Cardiac muscle cell (in vitro differentiated cells and primary cell): ENCODE measurements around the gene ACSBG1. TPM values are rescaled to one million over a fixed set of nuclear protein-coding genes. Genes with fewer than 3 reads are reported as not detected.
A peak's percentile ranks its signal among the peaks of the same experiment; 100 is the strongest.

Experiments used
- DNase-seq, 2 donors: peaks; one replicate each; pipeline versions ENCODE4 v3.0.0 to v3.0.0-alpha.2; 2010 to 2017; ENCODE audit warnings: low read depth in 1 of 2, low spot score in 1 of 2
- H3K27ac ChIP-seq: fragments of 200-600 bp; sonication (generic); 2 replicates; pipeline ENCODE4 v1.5.1; 2016
- H3K27me3 ChIP-seq: fragments of 200-600 bp; sonication (generic); 2 replicates; pipeline ENCODE4 v1.6.0; 2016; ENCODE audit warnings: control low read depth
- H3K36me3 ChIP-seq: fragments of 200-600 bp; sonication (generic); 2 replicates; pipeline ENCODE4 v1.5.1; 2016; ENCODE audit warnings: control low read depth
- H3K4me1 ChIP-seq: fragments of 200-600 bp; sonication (generic); 2 replicates; pipeline ENCODE4 v1.8.1; 2017; ENCODE audit warnings: low read depth, mild to moderate bottlenecking, mixed run types
- H3K4me3 ChIP-seq: fragments of 200-600 bp; sonication (generic); 2 replicates; pipeline ENCODE4 v1.5.1; 2016; ENCODE audit warnings: mild to moderate bottlenecking
- H3K9me3 ChIP-seq: fragments of 200-600 bp; sonication (generic); 2 replicates; pipeline ENCODE4 v1.5.1; 2017; ENCODE audit warnings: low read depth, mild to moderate bottlenecking, control low read depth
- polyA plus RNA-seq: library from polyadenylated mRNA; unstranded; fragments of >200 nt; fragmentation: Nextera tagmentation; extraction: Ambion mirVana; gene quantifications from 2 replicates; pipeline ENCODE4 v1.2.1, GENCODE V29; 2016
- total RNA-seq: library from RNA; depleted of rRNA; stranded (reverse); fragments of >200 nt; gene quantifications from 2 replicates; pipeline ENCODE4 v1.2.3, GENCODE V29; 2016
- TF ChIP-seq, protein P1 (sequence below): IDR thresholded peaks from 2 replicates; pipeline ENCODE4 v1.5.1; 2012; ENCODE audit warnings: low read depth, mild to moderate bottlenecking, low read length

ACSBG1 gene
- total and polyA plus RNA-seq, 2 experiments from 2014 or later = 0.13 to 0.24 TPM

DNA sequence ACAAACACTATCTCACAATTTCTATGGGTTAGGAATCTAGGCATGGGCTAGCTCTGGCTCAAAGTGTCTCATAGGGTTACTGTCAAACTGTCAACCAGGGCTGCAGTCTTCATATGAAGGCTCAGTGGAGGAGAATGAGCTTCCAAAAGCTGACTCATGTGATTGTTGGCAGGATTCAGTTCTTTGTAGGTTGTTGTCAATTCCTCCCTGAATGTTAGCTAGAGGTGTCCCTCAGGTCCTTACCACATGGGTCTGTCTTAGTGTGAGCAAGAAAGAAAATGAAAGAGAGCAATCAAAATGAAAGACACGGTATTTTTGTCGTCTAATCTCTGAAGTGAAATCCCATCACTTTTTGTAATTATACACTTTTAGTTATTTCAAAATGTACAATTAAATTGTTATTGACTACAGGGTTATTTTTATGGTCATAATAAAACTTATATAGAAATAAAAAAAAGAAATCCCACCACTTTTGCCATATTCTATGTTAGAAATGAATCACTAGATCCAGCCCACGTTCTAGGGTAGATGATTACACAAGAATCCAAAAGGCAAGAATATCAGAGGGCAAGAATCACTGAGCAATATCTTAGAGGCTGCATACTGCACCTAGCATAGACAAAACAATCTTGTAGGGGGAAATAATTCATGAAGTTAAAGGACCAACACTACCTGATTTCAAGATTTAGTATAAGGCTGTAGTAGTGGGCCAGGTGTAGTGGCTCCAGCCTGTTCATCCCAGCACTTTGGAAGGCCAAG is 8.4 kb downstream of the ACSBG1 start:
- Histone ChIP-seq H3K9me3 (no peaks in the 10 kb centered on the region), H3K4me1 (peaks cover 12% of the 10 kb centered on the region), H3K4me3 (no peak overlapping the region), H3K36me3 (no peaks in the 10 kb centered on the region), H3K27me3 (no peaks in the 10 kb centered on the region), H3K27ac (no peak overlapping the region)
- TF ChIP-seq, protein P1, sequence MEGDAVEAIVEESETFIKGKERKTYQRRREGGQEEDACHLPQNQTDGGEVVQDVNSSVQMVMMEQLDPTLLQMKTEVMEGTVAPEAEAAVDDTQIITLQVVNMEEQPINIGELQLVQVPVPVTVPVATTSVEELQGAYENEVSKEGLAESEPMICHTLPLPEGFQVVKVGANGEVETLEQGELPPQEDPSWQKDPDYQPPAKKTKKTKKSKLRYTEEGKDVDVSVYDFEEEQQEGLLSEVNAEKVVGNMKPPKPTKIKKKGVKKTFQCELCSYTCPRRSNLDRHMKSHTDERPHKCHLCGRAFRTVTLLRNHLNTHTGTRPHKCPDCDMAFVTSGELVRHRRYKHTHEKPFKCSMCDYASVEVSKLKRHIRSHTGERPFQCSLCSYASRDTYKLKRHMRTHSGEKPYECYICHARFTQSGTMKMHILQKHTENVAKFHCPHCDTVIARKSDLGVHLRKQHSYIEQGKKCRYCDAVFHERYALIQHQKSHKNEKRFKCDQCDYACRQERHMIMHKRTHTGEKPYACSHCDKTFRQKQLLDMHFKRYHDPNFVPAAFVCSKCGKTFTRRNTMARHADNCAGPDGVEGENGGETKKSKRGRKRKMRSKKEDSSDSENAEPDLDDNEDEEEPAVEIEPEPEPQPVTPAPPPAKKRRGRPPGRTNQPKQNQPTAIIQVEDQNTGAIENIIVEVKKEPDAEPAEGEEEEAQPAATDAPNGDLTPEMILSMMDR = no peak
- no peak for DNase-seq

DNA sequence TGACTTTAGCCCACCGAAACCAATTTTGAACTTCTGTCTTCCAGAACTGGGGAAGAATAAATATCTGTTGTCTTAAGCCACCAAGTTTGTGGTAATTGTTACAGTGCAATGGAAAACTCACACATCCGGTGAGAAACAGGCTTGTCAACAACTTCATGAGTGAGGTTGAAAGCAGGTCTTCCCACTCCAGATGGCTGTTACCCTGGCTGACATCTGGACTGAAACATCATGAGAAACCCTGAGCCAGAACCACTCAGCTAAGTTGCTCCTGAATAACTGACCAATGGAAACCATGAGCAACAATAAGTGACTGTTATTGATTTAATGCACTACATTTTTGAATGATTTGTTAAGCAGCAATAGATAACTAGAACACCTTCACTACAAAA is 10.3 kb downstream of the ACSBG1 start:
- DNase-seq = peak in 1 of 2 donors; percentile 40
- Histone ChIP-seq H3K27ac (peak overlapping the region; percentile 13), H3K9me3 (no peaks in the 10 kb centered on the region), H3K36me3 (no peaks in the 10 kb centered on the region), H3K4me3 (no peak overlapping the region), H3K27me3 (no peaks in the 10 kb centered on the region), H3K4me1 (peaks cover 12% of the 10 kb centered on the region)
- TF ChIP-seq, protein P1 = no peak

DNA sequence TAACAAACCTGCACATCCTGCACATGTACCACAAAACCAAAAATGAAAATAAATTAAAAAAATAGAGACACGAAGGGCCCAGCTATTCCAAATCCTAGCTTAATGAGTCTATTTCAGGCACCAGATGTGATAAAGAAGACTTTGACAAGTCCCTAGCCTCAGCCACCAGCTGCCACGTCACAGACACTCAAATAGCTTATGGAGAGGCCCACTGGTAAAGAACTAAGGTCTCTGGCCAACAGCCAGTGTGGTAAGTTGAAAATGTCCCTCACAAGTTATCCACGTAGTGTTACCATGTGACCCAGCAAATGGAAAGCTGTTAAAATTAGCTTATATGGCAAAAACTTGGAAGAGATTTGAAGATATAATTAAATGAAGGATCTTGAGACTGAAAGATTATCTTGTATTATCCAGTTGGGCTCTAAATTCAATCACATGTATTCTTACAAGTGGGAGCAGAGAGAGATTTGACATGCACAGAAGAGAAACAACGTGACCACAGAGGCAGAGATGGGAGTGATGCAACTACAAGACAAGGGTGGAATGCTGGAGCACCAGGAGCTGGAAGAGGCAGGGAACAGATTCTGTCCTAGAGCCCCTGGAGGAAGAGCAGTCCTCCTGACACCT is 10.9 kb downstream of the ACSBG1 start:
- Histone ChIP-seq H3K4me1 (peaks cover 12% of the 10 kb centered on the region), H3K36me3 (no peaks in the 10 kb centered on the region), H3K27ac (peak overlapping the region; percentile 13), H3K4me3 (no peak overlapping the region), H3K27me3 (no peaks in the 10 kb centered on the region), H3K9me3 (no peaks in the 10 kb centered on the region)
- DNase-seq = peak; percentile 51 to 64
- TF ChIP-seq, protein P1 = no peak

DNA sequence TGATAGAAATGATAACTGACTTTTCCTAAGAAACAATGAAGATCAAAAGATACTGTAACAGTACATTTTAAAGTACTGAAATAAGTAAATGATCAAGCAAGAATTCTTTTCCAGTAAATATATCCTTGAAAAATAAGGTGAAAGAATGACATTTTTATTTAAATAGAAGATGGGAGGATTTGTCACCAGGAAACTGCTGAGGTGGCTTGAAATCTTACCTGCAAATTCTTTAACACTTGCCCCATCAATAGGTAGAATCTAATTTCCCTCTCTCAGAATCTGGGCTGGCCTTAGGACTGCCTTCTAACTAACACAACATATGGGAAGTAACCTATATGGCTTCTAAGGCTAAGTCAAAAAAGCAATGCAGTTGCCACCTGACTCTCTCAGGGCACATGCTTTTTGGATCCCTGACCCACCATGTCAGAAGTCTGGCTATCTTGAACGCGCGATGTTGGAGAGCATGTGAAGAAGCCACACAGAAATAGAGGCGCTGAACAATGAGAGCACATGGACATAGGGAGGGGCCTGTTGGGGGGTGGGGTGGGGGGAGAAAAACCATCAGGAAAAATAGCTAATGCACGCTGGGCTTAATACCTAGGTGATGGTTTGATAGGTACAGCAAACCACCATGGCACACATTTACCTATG is 11.5 kb downstream of the ACSBG1 start:
- Histone ChIP-seq H3K27me3 (no peaks in the 10 kb centered on the region), H3K4me3 (no peak overlapping the region), H3K9me3 (no peaks in the 10 kb centered on the region), H3K4me1 (peaks cover 12% of the 10 kb centered on the region), H3K36me3 (no peaks in the 10 kb centered on the region), H3K27ac (no peak overlapping the region)
- DNase-seq = no peak
- TF ChIP-seq, protein P1 = no peak

DNA sequence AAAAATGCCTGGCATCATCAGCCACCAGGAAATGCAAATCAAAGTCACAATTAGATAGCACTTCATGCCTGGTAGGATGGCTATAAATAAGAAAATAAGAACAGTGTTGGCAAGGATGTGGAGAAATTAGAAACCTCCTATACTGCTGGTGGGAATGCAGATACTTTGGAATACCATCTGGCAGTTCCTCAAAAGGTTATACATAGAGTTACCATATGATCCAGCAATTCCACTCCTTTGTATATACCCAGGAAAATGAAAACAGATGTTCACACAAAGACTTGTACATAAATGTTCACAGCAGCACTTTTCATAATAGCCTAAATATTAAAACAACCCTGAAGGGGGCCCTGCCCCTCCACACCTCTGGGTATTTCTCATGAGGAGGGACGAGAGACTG is 13.7 kb downstream of the ACSBG1 start:
- no peaks in the 10 kb centered on the region for H3K9me3 ChIP-seq
- H3K27me3 ChIP-seq = no peaks in the 10 kb centered on the region
- H3K36me3 ChIP-seq = no peaks in the 10 kb centered on the region
- TF ChIP-seq, protein P1 = no peak
- no peak overlapping the region for H3K4me3 ChIP-seq
- no peak overlapping the region for H3K27ac ChIP-seq
- H3K4me1 ChIP-seq = peaks cover 12% of the 10 kb centered on the region
- no peak for DNase-seq
